H1 (cell line): ENCODE measurements around the gene WDR1. TPM values are rescaled to one million over a fixed set of nuclear protein-coding genes. Genes with fewer than 3 reads are reported as not detected.

Source experiments
- CTCF ChIA-PET: fragments of 300-600 bp; sonication (Branson Sonifier 250); formaldehyde crosslinking; loops from one replicate; lab custom pipeline; 2021; ENCODE audit not compliant: partially characterized antibody; lab: Charles Lee
- POLR2A ChIA-PET: fragments of 300-600 bp; sonication (Branson Sonifier 250); formaldehyde crosslinking; loops from one replicate; lab custom pipeline; 2021; ENCODE audit warnings: inconsistent platforms; ENCODE audit not compliant: partially characterized antibody; lab: Charles Lee
- DNase-seq, 2 experiments: peaks; one replicate each; pipeline versions ENCODE4 v3.0.0 to v3.0.0-alpha.2; 2010 to 2022; ENCODE audit warnings: low spot score in 2 of 2, low read depth in 1 of 2, mixed read lengths in 1 of 2
- FAIRE-seq: peaks from 2 replicates; lab custom pipeline; 2011; peaks lifted over from hg19 to GRCh38; lab: Jason Lieb, UNC
- H2AFZ ChIP-seq: 2 replicates; pipeline ENCODE4 v1.8.1; 2012; ENCODE audit warnings: low read length, inconsistent platforms
- H2AK5ac ChIP-seq: 2 replicates; pipeline ENCODE4 v1.6.1; 2013; ENCODE audit warnings: low read depth, low read length
- H2BK120ac ChIP-seq: replicated peaks from 2 replicates; pipeline ENCODE3; 2013; ENCODE audit warnings: low read depth, low read length, inconsistent platforms
- H2BK12ac ChIP-seq: 2 replicates; pipeline ENCODE4 v1.6.1; 2013; ENCODE audit warnings: low read depth, low read length
- H2BK15ac ChIP-seq: 2 replicates; pipeline ENCODE4 v1.6.1; 2013; ENCODE audit warnings: low read length
- H2BK20ac ChIP-seq: 2 replicates; pipeline ENCODE4 v1.6.1; 2013; ENCODE audit warnings: low read length
- H2BK5ac ChIP-seq: 2 replicates; pipeline ENCODE4 v1.6.1; 2013; ENCODE audit warnings: low read depth, low read length
- H3K14ac ChIP-seq: 2 replicates; pipeline ENCODE4 v1.6.1; 2013; ENCODE audit warnings: inconsistent platforms; ENCODE audit not compliant: insufficient read length
- H3K18ac ChIP-seq: 2 replicates; pipeline ENCODE4 v1.6.1; 2013; ENCODE audit warnings: low read length; ENCODE audit errors: extremely low read depth
- H3K23ac ChIP-seq: 2 replicates; pipeline ENCODE4 v1.6.1; 2013; ENCODE audit warnings: inconsistent platforms; ENCODE audit not compliant: insufficient read length
- H3K23me2 ChIP-seq: 2 replicates; pipeline ENCODE4 v1.6.1; 2013; ENCODE audit warnings: low read depth, low read length
- H3K27ac ChIP-seq: 2 replicates; pipeline ENCODE4 v1.6.1; 2011; ENCODE audit warnings: low read depth, low read length, inconsistent platforms
- H3K27me3 ChIP-seq, 4 experiments: replicated peaks in 1 of 4; 1 replicate in 1 of 4; 2 replicates in 3 of 4; pipeline versions ENCODE4 v1.6.1 to v1.8.1; 2011 to 2013; ENCODE audit warnings: low read length in 3 of 4, mild to moderate bottlenecking in 3 of 4, inconsistent platforms in 2 of 4, mixed read lengths in 2 of 4, moderate library complexity in 1 of 4; ENCODE audit not compliant: control insufficient read depth in 3 of 4, insufficient read depth in 3 of 4; ENCODE audit errors: extremely low read depth in 1 of 4
- H3K36me3 ChIP-seq, 4 experiments: 2 replicates each; pipeline versions ENCODE4 v1.6.1 to v1.8.1; 2011 to 2013; ENCODE audit warnings: mild to moderate bottlenecking in 4 of 4, low read length in 3 of 4, moderate library complexity in 2 of 4, control low read depth in 1 of 4, inconsistent platforms in 1 of 4; ENCODE audit not compliant: insufficient read depth in 4 of 4, control insufficient read depth in 2 of 4
- H3K4ac ChIP-seq: replicated peaks from 2 replicates; pipeline ENCODE3; 2013; ENCODE audit warnings: low read length, low read depth, mixed read lengths, inconsistent platforms; ENCODE audit not compliant: insufficient read length
- H3K4me1 ChIP-seq, 4 experiments: replicated peaks in 1 of 4; 1 replicate in 1 of 4; 2 replicates in 3 of 4; pipeline versions ENCODE4 v1.6.1 to v1.8.1; 2011 to 2013; ENCODE audit warnings: low read length in 3 of 4, inconsistent platforms in 2 of 4, mixed read lengths in 1 of 4; ENCODE audit not compliant: insufficient read depth in 4 of 4, control insufficient read depth in 3 of 4
- H3K4me2 ChIP-seq, 2 experiments: 2 replicates each; pipeline versions ENCODE4 v1.6.1 to v1.8.1; 2011 to 2013; ENCODE audit warnings: low read depth in 2 of 2, low read length in 2 of 2, control low read depth in 1 of 2, inconsistent platforms in 1 of 2, mild to moderate bottlenecking in 1 of 2; ENCODE audit not compliant: insufficient read depth in 1 of 2
- H3K4me3 ChIP-seq, 4 experiments: fragments of 200-600, 300-600 bp in 1 of 4; sonication (generic), shearing (Covaris generic), sonication (Bioruptor Twin) in 1 of 4; 2 replicates each; pipeline versions ENCODE4 v1.5.1 to v1.8.1; 2011 to 2016; ENCODE audit warnings: low read length in 4 of 4, low read depth in 3 of 4, control low read depth in 2 of 4, inconsistent platforms in 2 of 4, mild to moderate bottlenecking in 2 of 4, mixed read lengths in 1 of 4, moderate library complexity in 1 of 4; ENCODE audit not compliant: insufficient read depth in 2 of 4; ENCODE audit errors: extremely low read depth in 1 of 4
- H3K56ac ChIP-seq: replicated peaks from 2 replicates; pipeline ENCODE3; 2013; ENCODE audit warnings: low read depth, mild to moderate bottlenecking, mixed read lengths, low read length, inconsistent platforms; ENCODE audit not compliant: insufficient read length
- H3K79me1 ChIP-seq: 2 replicates; pipeline ENCODE4 v1.6.1; 2013; ENCODE audit warnings: low read depth, low read length, control low read depth
- H3K79me2 ChIP-seq, 2 experiments: 2 replicates each; pipeline versions ENCODE4 v1.6.1 to v1.8.1; 2012 to 2013; ENCODE audit warnings: low read length in 2 of 2, mild to moderate bottlenecking in 2 of 2, inconsistent platforms in 1 of 2; ENCODE audit not compliant: insufficient read depth in 2 of 2, control insufficient read depth in 1 of 2
- H3K9ac ChIP-seq, 4 experiments: replicated peaks in 1 of 4; 1 replicate in 1 of 4; 2 replicates in 3 of 4; pipeline versions ENCODE4 v1.6.1 to v1.8.1; 2011 to 2013; ENCODE audit warnings: low read depth in 3 of 4, low read length in 3 of 4, control low read depth in 2 of 4, mild to moderate bottlenecking in 2 of 4, moderate library complexity in 2 of 4, inconsistent platforms in 1 of 4; ENCODE audit errors: extremely low read depth in 1 of 4
- H3K9me3 ChIP-seq, 2 experiments: 2 replicates each; pipeline versions ENCODE4 v1.6.1 to v1.8.1; 2012 to 2013; ENCODE audit warnings: mild to moderate bottlenecking in 2 of 2, moderate library complexity in 2 of 2, control low read depth in 1 of 2, inconsistent platforms in 1 of 2, low read depth in 1 of 2, low read length in 1 of 2, mixed read lengths in 1 of 2; ENCODE audit not compliant: insufficient read depth in 2 of 2
- H4K20me1 ChIP-seq, 2 experiments: replicated peaks in 1 of 2; 2 replicates each; pipeline versions ENCODE3 to v1.8.1; 2011 to 2013; ENCODE audit warnings: inconsistent platforms in 2 of 2, low read length in 2 of 2, mild to moderate bottlenecking in 1 of 2; ENCODE audit not compliant: insufficient read depth in 2 of 2, control insufficient read depth in 1 of 2
- H4K5ac ChIP-seq: 2 replicates; pipeline ENCODE4 v1.6.1; 2013; ENCODE audit warnings: low read length, low read depth, mixed read lengths, inconsistent platforms; ENCODE audit not compliant: insufficient read length
- H4K8ac ChIP-seq: 2 replicates; pipeline ENCODE4 v1.8.0; 2013; ENCODE audit warnings: mild to moderate bottlenecking, moderate library complexity, low read length, inconsistent platforms; ENCODE audit not compliant: insufficient read depth; ENCODE audit errors: extremely low read depth
- H4K91ac ChIP-seq: replicated peaks from 2 replicates; pipeline ENCODE3; 2013; ENCODE audit warnings: low read length, mixed read lengths, inconsistent platforms; ENCODE audit not compliant: insufficient read length
- ASH2L ChIP-seq: fragments of 200-600, 300-600 bp; sonication (generic); IDR thresholded peaks from one replicate; pipeline ENCODE4 v1.7.1; 2017; ENCODE audit warnings: low read length
- BACH1 ChIP-seq: IDR thresholded peaks from 2 replicates; pipeline ENCODE4 v1.6.1; 2012; ENCODE audit warnings: low read length, improper control_type of control experiment
- BRCA1 ChIP-seq: IDR thresholded peaks from 2 replicates; pipeline ENCODE4 v1.6.1; 2012; ENCODE audit warnings: low read depth, low read length, improper control_type of control experiment
- CBX8 ChIP-seq: fragments of 300-800, 300-1000 bp; sonication (generic); IDR thresholded peaks from 2 replicates; pipeline ENCODE4 v1.7.1; 2016; ENCODE audit warnings: low read depth, low read length, borderline replicate concordance
- GABPA ChIP-seq: IDR thresholded peaks from 2 replicates; pipeline ENCODE4 v1.6.1; 2011; ENCODE audit warnings: mild to moderate bottlenecking, low read length, moderate library complexity, borderline replicate concordance; ENCODE audit not compliant: insufficient read depth
- KDM5A ChIP-seq: fragments of 200-600 bp; IDR thresholded peaks from 2 replicates; pipeline ENCODE4 v1.7.1; 2012; ENCODE audit warnings: mild to moderate bottlenecking, low read length, inconsistent platforms, mixed read lengths
- MAFK ChIP-seq: IDR thresholded peaks from 2 replicates; pipeline ENCODE4 v1.6.1; 2012; ENCODE audit warnings: low read depth, mild to moderate bottlenecking, improper control_type of control experiment, low read length
- RAD21 ChIP-seq, 2 experiments: IDR thresholded peaks in 1 of 2; conservative IDR thresholded peaks in 1 of 2; 2 replicates each; pipeline ENCODE4 v1.6.1; 2011; ENCODE audit warnings: low read depth in 2 of 2, low read length in 2 of 2, improper control_type of control experiment in 1 of 2, inconsistent platforms in 1 of 2, mild to moderate bottlenecking in 1 of 2, moderate library complexity in 1 of 2
- RFX5 ChIP-seq: IDR thresholded peaks from 2 replicates; pipeline ENCODE4 v1.6.1; 2011; ENCODE audit warnings: low read depth, low read length, improper control_type of control experiment, borderline replicate concordance
- RNF2 ChIP-seq: fragments of 200-900, 300-1000 bp; sonication (generic); IDR thresholded peaks from 2 replicates; pipeline ENCODE4 v1.7.1; 2016; ENCODE audit warnings: borderline replicate concordance, low read depth, mild to moderate bottlenecking, antibody characterized with exemption, low read length; ENCODE audit not compliant: poor library complexity, severe bottlenecking; ENCODE audit errors: missing control alignments
- SAP30 ChIP-seq: fragments of 300-600 bp; sonication (generic); IDR thresholded peaks from 2 replicates; pipeline ENCODE4 v1.7.1; 2012; ENCODE audit warnings: low read length, moderate library complexity, mild to moderate bottlenecking, inconsistent platforms; ENCODE audit not compliant: insufficient read depth, insufficient replicate concordance
- WGBS, 2 experiments: shearing (Covaris generic) in 1 of 2; methylation state at CpG; one replicate each; pipeline versions ENCODE4 v1.1.6 to v1.1.7; 2013 to 2015; ENCODE audit warnings: low lambda C conversion rate in 2 of 2, mixed read lengths in 2 of 2, inconsistent platforms in 1 of 2, low coverage in 1 of 2, missing lambda C conversion rate in 1 of 2; ENCODE audit not compliant: insufficient replicate concordance in 2 of 2, insufficient coverage in 1 of 2, insufficient read length in 1 of 2; ENCODE audit errors: extremely low coverage in 1 of 2, missing lambda C conversion rate in 1 of 2; 5-methylcytosine and 5-hydroxymethylcytosine counted together
- polyA plus RNA-seq, 7 experiments: library from polyadenylated mRNA; depleted of rRNA in 3 of 7; stranded (reverse) in 5 of 7; unstranded in 2 of 7; fragments of >200 nt in 5 of 7; fragments of 200-250 nt in 2 of 7; gene quantifications; 1 replicate in 5 of 7; 2 replicates in 1 of 7; 4 replicates in 1 of 7; pipeline versions ENCODE4 v1.2.1 to v1.2.3, GENCODE V29; 2011 to 2013; ENCODE audit warnings: missing spikeins in 2 of 7, mixed read lengths in 2 of 7
- total RNA-seq: library from RNA; stranded (reverse); fragmentation: NEBNext Ultra II Directional; extraction: Animal tissue kit (Norgen Biotek cat#: 25700); gene quantifications from 2 replicates; pipeline ENCODE4 v1.2.1, GENCODE V29; 2021

WDR1 gene
- total and polyA plus RNA-seq, 2 of the 8 experiments (the other 6 are each of a cell fraction or from before 2014, with no cell fraction given) = 315 to 377 TPM

DNA sequence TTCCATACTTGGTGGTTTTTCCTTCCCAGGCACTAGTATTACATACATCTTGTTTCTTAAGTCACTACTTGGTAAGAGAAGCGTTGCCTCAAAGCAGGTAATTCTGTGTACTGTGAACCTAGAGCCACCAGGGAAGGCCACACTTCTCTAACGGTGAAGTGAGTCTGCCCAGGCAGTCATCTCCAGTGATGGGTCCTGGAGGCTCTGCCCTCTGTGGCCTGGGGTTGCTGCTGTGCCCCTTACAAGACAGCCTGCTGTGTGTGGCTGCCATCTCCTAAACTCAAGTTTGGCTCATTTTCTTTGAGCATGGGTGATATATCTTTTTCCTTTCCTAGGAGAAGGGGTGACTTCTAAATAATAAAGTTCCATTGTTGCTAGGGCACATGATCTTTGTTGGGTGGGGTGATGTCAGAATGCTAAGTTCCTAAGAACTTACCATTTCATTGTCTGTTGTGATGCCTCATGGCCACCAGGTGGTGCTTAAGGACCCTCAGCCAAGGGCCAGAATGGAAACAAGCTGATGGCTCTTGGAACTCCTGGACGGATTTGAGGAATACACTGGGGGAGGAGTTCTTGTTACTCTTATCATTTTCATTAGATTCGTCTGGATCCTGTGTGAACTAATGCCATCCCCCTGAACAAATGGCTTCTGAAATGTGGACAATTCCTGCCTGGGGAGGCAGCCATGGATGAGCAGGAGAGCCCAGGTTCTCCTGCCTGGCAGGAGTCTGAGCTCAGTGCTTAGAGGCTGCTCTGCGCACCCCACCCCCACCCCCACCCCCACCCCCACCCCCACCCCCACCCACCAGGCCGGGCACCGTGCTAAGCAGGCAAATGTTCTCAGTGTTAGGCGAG, 41.1 kb upstream of the WDR1 start:
- H3K4me2 ChIP-seq = peak overlapping the region in 1 of 2 experiments; percentile 35; a peak in 1 of 4 replicates
- H3K79me1 ChIP-seq = no peaks in the 10 kb centered on the region
- no peaks in the 10 kb centered on the region; a peak in 4 of 7 replicates for H3K27me3 ChIP-seq
- no peak overlapping the region for H3K23ac ChIP-seq
- no peak overlapping the region; the same call in 1 of the 2 replicates for H2AK5ac ChIP-seq
- no peak overlapping the region for H4K91ac ChIP-seq
- H4K20me1 ChIP-seq = no peaks in the 10 kb centered on the region
- H3K4ac ChIP-seq = no peak overlapping the region
- ChIA-PET CTCF (interaction anchor here (0.6 to 13.2 kb wide), 43 partner anchors 8 to 1275 kb away, joined by 3 to 264 read pairs (median 4); partner anchors contain the start of gene ZNF518B), POLR2A (interaction anchor here (1.3 to 1.9 kb wide), 2 partner anchors 38 to 40 kb away, joined by 3 to 10 read pairs; partner anchors contain the start of gene WDR1)
- H2BK120ac ChIP-seq = no peak overlapping the region
- H2BK20ac ChIP-seq = no peak overlapping the region
- no peak overlapping the region for H3K9ac ChIP-seq
- H3K18ac ChIP-seq = no peak overlapping the region
- H3K4me1 ChIP-seq = peaks cover 0 to 5% (median 0%) of the 10 kb centered on the region in 4 experiments; a peak in 1 of 7 replicates
- FAIRE-seq (peak; percentile 84), DNase-seq (peak; percentile 39 to 62)
- H3K36me3 ChIP-seq = no peaks in the 10 kb centered on the region
- no peak overlapping the region for H3K56ac ChIP-seq
- no peak overlapping the region; the same call in 1 of the 2 replicates for H2BK15ac ChIP-seq
- 41% methylated on average over 8 of the region's 8 CpGs; no CpG with 5 or more reads in 1 of the 2 experiments for WGBS, 2 experiments
- no peaks in the 10 kb centered on the region for H3K23me2 ChIP-seq
- H3K79me2 ChIP-seq = no peaks in the 10 kb centered on the region
- H2BK12ac ChIP-seq = no peak overlapping the region
- no peak overlapping the region for H2BK5ac ChIP-seq
- no peak overlapping the region for H3K27ac ChIP-seq
- H4K8ac ChIP-seq = no peak overlapping the region
- H4K5ac ChIP-seq = no peak overlapping the region
- no peaks in the 10 kb centered on the region for H3K9me3 ChIP-seq
- H2AFZ ChIP-seq = peak overlapping the region; percentile 88
- H3K14ac ChIP-seq = no peak overlapping the region
- no peak overlapping the region for H3K4me3 ChIP-seq
- TF ChIP-seq RAD21 (IDR thresholded peaks at IDR 0.05 in 1 of 2, conservative IDR thresholded peaks at IDR 0.05 in 1 of 2; ENCODE audit: low read depth in 2 of 2, low read length in 2 of 2) = peak; percentile 86 to 88
- TF ChIP-seq ASH2L = no peak
- TF ChIP-seq RNF2 = no peak
- TF ChIP-seq KDM5A = no peak
- no peak for TF ChIP-seq BRCA1
- TF ChIP-seq GABPA = no peak
- no peak for TF ChIP-seq SAP30
- TF ChIP-seq RFX5 = no peak
- TF ChIP-seq BACH1 = no peak
- no peak for TF ChIP-seq CBX8
- TF ChIP-seq MAFK = no peak
